SK-N-SH (cell line): ENCODE data around the gene TSPO2. TPM values are rescaled to one million over a fixed set of nuclear protein-coding genes. Genes with fewer than 3 reads are reported as not detected.

Experiments
- CTCF ChIA-PET: fragments of 300-600, 350-600 bp; formaldehyde crosslinking; extraction: SDS; loops from one replicate; lab custom pipeline; 2021; lab: Yijun Ruan, JAX
- POLR2A ChIA-PET: fragments of 350-600 bp; sonication (Branson Sonifier 250); formaldehyde crosslinking; extraction: SDS; loops from one replicate; lab custom pipeline; 2020; ENCODE audit warnings: antibody characterized with exemption, inconsistent platforms; lab: Yijun Ruan, JAX
- DNase-seq: peaks from one replicate; pipeline ENCODE4 v3.0.0; 2012
- H2AFZ ChIP-seq: fragments of 200-600 bp; sonication (generic); 2 replicates; pipeline ENCODE4 v1.8.1; 2016; ENCODE audit warnings: antibody characterized with exemption, mild to moderate bottlenecking, low read depth
- H3F3A ChIP-seq: fragments of 200-600 bp; sonication (generic); replicated peaks from 2 replicates; pipeline ENCODE3; 2016; ENCODE audit warnings: antibody characterized with exemption, mild to moderate bottlenecking; ENCODE audit not compliant: insufficient read depth
- H3K27ac ChIP-seq, 2 experiments: fragments of 200-500 bp in 1 of 2; fragments of 200-600 bp in 1 of 2; sonication (Bioruptor generic) in 1 of 2; sonication (generic), shearing (Covaris generic) in 1 of 2; 2 replicates each; pipeline versions ENCODE4 v1.5.1 to v1.6.1; 2014 to 2016; ENCODE audit warnings: low read depth in 2 of 2, inconsistent platforms in 1 of 2, low read length in 1 of 2, mild to moderate bottlenecking in 1 of 2, mixed read lengths in 1 of 2
- H3K27me3 ChIP-seq: fragments of 200-600 bp; sonication (generic), shearing (Covaris generic); 2 replicates; pipeline ENCODE4 v1.6.1; 2016; ENCODE audit warnings: mixed run types; ENCODE audit not compliant: insufficient read depth
- H3K36me3 ChIP-seq, 2 experiments: fragments of 200-500 bp in 1 of 2; fragments of 200-600 bp in 1 of 2; sonication (Bioruptor generic) in 1 of 2; sonication (generic) in 1 of 2; replicated peaks in 1 of 2; 2 replicates each; pipeline versions ENCODE3 to v1.5.1; 2014 to 2016; ENCODE audit warnings: low read length in 1 of 2, mild to moderate bottlenecking in 1 of 2; ENCODE audit not compliant: insufficient read depth in 2 of 2, control insufficient read depth in 1 of 2
- H3K4me1 ChIP-seq, 2 experiments: fragments of 200-500 bp in 1 of 2; fragments of 200-600 bp in 1 of 2; sonication (Bioruptor generic) in 1 of 2; sonication (generic), shearing (Covaris generic) in 1 of 2; 2 replicates each; pipeline versions ENCODE4 v1.5.1 to v1.6.1; 2014 to 2016; ENCODE audit warnings: low read depth in 1 of 2, low read length in 1 of 2, mixed run types in 1 of 2; ENCODE audit not compliant: insufficient read depth in 2 of 2, control insufficient read depth in 1 of 2
- H3K4me2 ChIP-seq: fragments of 200-600 bp; sonication (generic), shearing (Covaris generic); 2 replicates; pipeline ENCODE4 v1.6.1; 2017; ENCODE audit warnings: mixed run types
- H3K4me3 ChIP-seq, 2 experiments: fragments of 200-500 bp in 1 of 2; fragments of 200-600 bp in 1 of 2; sonication (Bioruptor generic) in 1 of 2; sonication (generic), shearing (Covaris generic) in 1 of 2; 2 replicates each; pipeline versions ENCODE4 v1.5.1 to v1.8.1; 2014 to 2016; ENCODE audit warnings: low read depth in 2 of 2, inconsistent platforms in 1 of 2, low read length in 1 of 2, mild to moderate bottlenecking in 1 of 2, mixed read lengths in 1 of 2, moderate library complexity in 1 of 2
- H3K79me2 ChIP-seq: fragments of 200-600 bp; sonication (generic); 2 replicates; pipeline ENCODE4 v1.8.1; 2017; ENCODE audit warnings: mild to moderate bottlenecking; ENCODE audit not compliant: insufficient read depth
- H3K9ac ChIP-seq: fragments of 200-600 bp; sonication (generic); 2 replicates; pipeline ENCODE4 v1.6.1; 2017; ENCODE audit warnings: mixed run types
- H3K9me2 ChIP-seq: fragments of 200-600 bp; sonication (generic); 2 replicates; pipeline ENCODE4 v1.6.1; 2017; ENCODE audit warnings: mixed run types
- H3K9me3 ChIP-seq: fragments of 200-600 bp; sonication (generic); 2 replicates; pipeline ENCODE4 v1.6.1; 2017; ENCODE audit warnings: mixed run types, mild to moderate bottlenecking, moderate library complexity
- H4K20me1 ChIP-seq: fragments of 200-600 bp; sonication (generic); 2 replicates; pipeline ENCODE4 v1.6.1; 2017; ENCODE audit warnings: mild to moderate bottlenecking, mixed run types; ENCODE audit not compliant: insufficient read depth
- CHD2 ChIP-seq: fragments of 150-350 bp; IDR thresholded peaks from 2 replicates; pipeline ENCODE4 v1.6.1; 2018; ENCODE audit warnings: low read length; ENCODE audit not compliant: partially characterized antibody
- FOSL2 ChIP-seq: IDR thresholded peaks from 2 replicates; pipeline ENCODE4 v1.4.0; 2012; ENCODE audit warnings: low read depth, mild to moderate bottlenecking, moderate library complexity, borderline replicate concordance
- FOXJ3 ChIP-seq: sonication (generic); formaldehyde crosslinking; IDR thresholded peaks from 2 replicates; pipeline ENCODE4 v1.5.1; 2020; ENCODE audit warnings: mild to moderate bottlenecking, missing genetic modification reagents
- GABPA ChIP-seq: IDR thresholded peaks from 2 replicates; pipeline ENCODE4 v1.4.0; 2012; ENCODE audit warnings: low read depth, mild to moderate bottlenecking
- GATA2 ChIP-seq: sonication (generic); formaldehyde crosslinking; IDR thresholded peaks from 2 replicates; pipeline ENCODE4 v1.5.0; 2020; ENCODE audit warnings: mild to moderate bottlenecking, missing genetic modification reagents
- MXI1 ChIP-seq: IDR thresholded peaks from 2 replicates; pipeline ENCODE4 v1.6.1; 2012; ENCODE audit warnings: mild to moderate bottlenecking, low read depth, low read length, improper control_type of control experiment
- NFIC ChIP-seq: IDR thresholded peaks from 2 replicates; pipeline ENCODE4 v1.4.0; 2012; ENCODE audit warnings: borderline replicate concordance
- RAD21 ChIP-seq: IDR thresholded peaks from 2 replicates; pipeline ENCODE4 v1.6.1; 2012; ENCODE audit warnings: mild to moderate bottlenecking, low read length
- RCOR1 ChIP-seq: fragments of 150-350 bp; IDR thresholded peaks from 2 replicates; pipeline ENCODE4 v1.6.1; 2017; ENCODE audit warnings: antibody characterized with exemption, low read length
- SMC3 ChIP-seq: IDR thresholded peaks from 2 replicates; pipeline ENCODE4 v1.6.1; 2012; ENCODE audit warnings: low read depth, low read length, improper control_type of control experiment
- TAF1 ChIP-seq: IDR thresholded peaks from 2 replicates; pipeline ENCODE4 v1.6.1; 2012; ENCODE audit warnings: low read depth, mild to moderate bottlenecking, low read length, moderate library complexity, borderline replicate concordance
- TCF12 ChIP-seq: IDR thresholded peaks from 2 replicates; pipeline ENCODE4 v1.4.0; 2012
- YY1 ChIP-seq: IDR thresholded peaks from 2 replicates; pipeline ENCODE4 v1.4.0; 2012; ENCODE audit warnings: low read depth, mild to moderate bottlenecking
- WGBS: methylation state at CpG from one replicate; pipeline ENCODE4 v1.1.6; 2017; ENCODE audit warnings: low lambda C conversion rate; 5-methylcytosine and 5-hydroxymethylcytosine counted together
- polyA plus RNA-seq, 3 experiments: library from polyadenylated mRNA; depleted of rRNA; stranded (reverse); fragments of >200 nt; gene quantifications; 2 replicates each; pipeline ENCODE4 v1.2.3, GENCODE V29; 2012
- TF ChIP-seq, protein P1 (sequence below): IDR thresholded peaks from 2 replicates; pipeline ENCODE4 v1.4.0; 2012; ENCODE audit warnings: low read depth
- TF ChIP-seq, protein P2 (sequence below): fragments of 150-350 bp; IDR thresholded peaks from 2 replicates; pipeline ENCODE4 v1.6.1; 2017; ENCODE audit warnings: antibody characterized with exemption, low read length, low read depth, borderline replicate concordance
- TF ChIP-seq, protein P3 (sequence below): fragments of 150-350 bp; IDR thresholded peaks from 2 replicates; pipeline ENCODE4 v1.6.1; 2016; ENCODE audit warnings: mild to moderate bottlenecking, low read depth, low read length
- TF ChIP-seq, protein P4 (sequence below): IDR thresholded peaks from 2 replicates; pipeline ENCODE4 v1.6.1; 2012; ENCODE audit warnings: mild to moderate bottlenecking, low read depth, low read length, moderate library complexity

TSPO2 gene
- polyA plus RNA-seq, 1 of the 3 experiments (the other 2 are of a cell fraction) = not detected

DNA sequence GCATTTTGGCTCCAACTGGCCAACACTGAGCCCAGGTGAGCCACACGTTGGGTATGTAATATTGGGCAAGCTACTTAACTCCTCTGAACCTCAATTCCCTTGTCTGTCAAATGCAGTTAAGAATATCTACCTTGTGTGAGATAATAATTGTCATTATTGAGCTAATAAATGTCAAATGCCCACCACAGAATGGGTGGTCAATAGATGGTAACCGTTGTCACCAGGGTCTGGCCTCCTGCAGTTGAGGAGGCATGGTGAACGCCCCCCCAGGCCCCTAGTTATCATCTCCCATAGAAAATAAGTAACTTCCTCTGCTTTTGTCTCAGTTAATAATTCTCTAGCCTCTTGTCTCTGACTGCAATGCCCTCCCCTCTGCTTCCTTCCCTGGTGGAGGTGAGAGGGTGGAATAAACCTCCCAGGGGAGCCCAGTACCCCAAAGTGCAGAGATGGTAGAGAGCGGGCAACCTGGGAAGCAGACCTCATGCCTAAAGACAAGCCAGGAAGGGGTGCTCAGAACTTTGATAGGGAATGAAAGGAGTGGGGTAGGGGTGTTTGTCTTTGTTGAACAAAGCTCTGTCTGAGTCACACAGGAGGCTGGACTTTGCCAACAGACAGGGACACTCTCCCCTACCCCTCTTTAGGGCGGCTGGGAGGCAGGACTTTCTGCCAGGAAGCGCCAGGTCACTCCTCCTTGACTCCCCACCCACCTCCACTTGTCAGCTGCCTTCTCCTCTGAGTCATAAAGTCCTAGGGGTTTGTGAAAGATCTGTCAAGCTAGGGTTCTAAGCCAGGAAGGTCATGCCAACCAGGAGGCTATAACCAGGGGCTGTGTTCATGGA lies 1.9 kb upstream of the TSPO2 start:
- Histone ChIP-seq H3K79me2 (no peaks in the 10 kb centered on the region), H3K4me2 (no peak overlapping the region), H3F3A (no peaks in the 10 kb centered on the region), H3K9ac (no peak overlapping the region), H3K9me2 (no peaks in the 10 kb centered on the region), H2AFZ (no peak overlapping the region), H3K4me1 (no peaks in the 10 kb centered on the region; a peak in 1 of 4 replicates), H3K4me3 (no peak overlapping the region), H3K27ac (no peak overlapping the region), H3K36me3 (no peaks in the 10 kb centered on the region), H3K9me3 (no peaks in the 10 kb centered on the region), H3K27me3 (no peaks in the 10 kb centered on the region), H4K20me1 (no peaks in the 10 kb centered on the region)
- 45% methylated on average over 6 of the region's 6 CpGs for WGBS
- CTCF ChIA-PET = interaction anchor here (1.3 to 4.2 kb wide), 7 partner anchors 12 to 1059 kb away, joined by 3 to 30 read pairs (median 4); partner anchors contain the start of gene APOBEC2
- no peak for DNase-seq
- POLR2A ChIA-PET = interaction anchor here (1.3 kb wide), 1 partner anchor 10 kb away, joined by 5 read pairs; no protein-coding TSS in a partner anchor
- TF ChIP-seq FOXJ3 (CRISPR knock-in tag) = no peak
- no peak for TF ChIP-seq GATA2 (CRISPR knock-in tag)
- TF ChIP-seq, protein P1, sequence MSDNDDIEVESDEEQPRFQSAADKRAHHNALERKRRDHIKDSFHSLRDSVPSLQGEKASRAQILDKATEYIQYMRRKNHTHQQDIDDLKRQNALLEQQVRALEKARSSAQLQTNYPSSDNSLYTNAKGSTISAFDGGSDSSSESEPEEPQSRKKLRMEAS = no peak
- TF ChIP-seq TCF12 = no peak
- no peak for TF ChIP-seq RAD21
- TF ChIP-seq, protein P2, sequence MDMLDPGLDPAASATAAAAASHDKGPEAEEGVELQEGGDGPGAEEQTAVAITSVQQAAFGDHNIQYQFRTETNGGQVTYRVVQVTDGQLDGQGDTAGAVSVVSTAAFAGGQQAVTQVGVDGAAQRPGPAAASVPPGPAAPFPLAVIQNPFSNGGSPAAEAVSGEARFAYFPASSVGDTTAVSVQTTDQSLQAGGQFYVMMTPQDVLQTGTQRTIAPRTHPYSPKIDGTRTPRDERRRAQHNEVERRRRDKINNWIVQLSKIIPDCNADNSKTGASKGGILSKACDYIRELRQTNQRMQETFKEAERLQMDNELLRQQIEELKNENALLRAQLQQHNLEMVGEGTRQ = no peak
- no peak for TF ChIP-seq CHD2
- TF ChIP-seq FOSL2 = no peak
- no peak for TF ChIP-seq RCOR1
- no peak for TF ChIP-seq MXI1
- TF ChIP-seq YY1 = no peak
- TF ChIP-seq, protein P3, sequence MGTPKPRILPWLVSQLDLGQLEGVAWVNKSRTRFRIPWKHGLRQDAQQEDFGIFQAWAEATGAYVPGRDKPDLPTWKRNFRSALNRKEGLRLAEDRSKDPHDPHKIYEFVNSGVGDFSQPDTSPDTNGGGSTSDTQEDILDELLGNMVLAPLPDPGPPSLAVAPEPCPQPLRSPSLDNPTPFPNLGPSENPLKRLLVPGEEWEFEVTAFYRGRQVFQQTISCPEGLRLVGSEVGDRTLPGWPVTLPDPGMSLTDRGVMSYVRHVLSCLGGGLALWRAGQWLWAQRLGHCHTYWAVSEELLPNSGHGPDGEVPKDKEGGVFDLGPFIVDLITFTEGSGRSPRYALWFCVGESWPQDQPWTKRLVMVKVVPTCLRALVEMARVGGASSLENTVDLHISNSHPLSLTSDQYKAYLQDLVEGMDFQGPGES = no peak

DNA sequence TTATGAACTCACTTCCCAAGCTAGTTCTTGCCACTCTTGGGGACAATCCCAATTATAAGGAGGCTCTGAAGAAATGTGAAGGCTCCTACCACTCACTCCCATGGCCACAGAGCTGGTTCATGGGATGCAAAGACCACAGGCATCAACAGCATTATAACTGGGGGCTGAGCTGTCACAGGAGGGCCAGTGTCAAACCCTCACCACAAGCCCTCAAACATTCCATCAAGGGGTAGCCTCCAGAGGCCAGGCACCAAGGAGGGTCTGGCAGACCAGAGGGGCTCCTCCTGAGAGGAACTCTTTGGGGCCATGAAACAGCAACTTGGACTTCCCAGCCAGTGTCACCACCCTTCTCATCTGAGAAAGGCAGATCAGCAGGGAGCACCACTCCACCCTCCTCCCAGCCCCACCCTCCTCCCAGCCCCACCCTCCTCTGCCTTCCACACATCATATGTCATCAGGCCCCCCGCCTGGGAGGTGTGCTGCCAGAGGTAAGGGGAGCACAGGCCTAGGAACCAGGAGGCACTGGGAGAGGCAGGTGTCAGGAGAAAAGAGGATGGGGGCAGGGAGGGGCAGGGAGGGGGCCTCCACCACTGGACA lies 1.2 kb upstream of the TSPO2 start:
- Histone ChIP-seq H4K20me1 (no peaks in the 10 kb centered on the region), H3K36me3 (no peaks in the 10 kb centered on the region), H2AFZ (no peak overlapping the region), H3F3A (no peaks in the 10 kb centered on the region), H3K9me3 (no peaks in the 10 kb centered on the region), H3K27ac (no peak overlapping the region), H3K4me2 (no peak overlapping the region), H3K9me2 (no peaks in the 10 kb centered on the region), H3K79me2 (no peaks in the 10 kb centered on the region), H3K27me3 (no peaks in the 10 kb centered on the region), H3K4me1 (no peaks in the 10 kb centered on the region; a peak in 1 of 4 replicates), H3K9ac (no peak overlapping the region), H3K4me3 (no peak overlapping the region)
- WGBS = 88% methylated on average over 1 of the region's 1 CpG
- ChIA-PET CTCF (interaction anchor here (1.4 to 4.2 kb wide), 3 partner anchors 12 to 1060 kb away, joined by 3 to 30 read pairs (median 7); no protein-coding TSS in a partner anchor), POLR2A (no interaction called here)
- no peak for DNase-seq
- TF ChIP-seq GABPA (no peak), RCOR1 (no peak), MXI1 (no peak), TAF1 (no peak), NFIC (no peak), SMC3 (no peak)
- TF ChIP-seq, protein P4, sequence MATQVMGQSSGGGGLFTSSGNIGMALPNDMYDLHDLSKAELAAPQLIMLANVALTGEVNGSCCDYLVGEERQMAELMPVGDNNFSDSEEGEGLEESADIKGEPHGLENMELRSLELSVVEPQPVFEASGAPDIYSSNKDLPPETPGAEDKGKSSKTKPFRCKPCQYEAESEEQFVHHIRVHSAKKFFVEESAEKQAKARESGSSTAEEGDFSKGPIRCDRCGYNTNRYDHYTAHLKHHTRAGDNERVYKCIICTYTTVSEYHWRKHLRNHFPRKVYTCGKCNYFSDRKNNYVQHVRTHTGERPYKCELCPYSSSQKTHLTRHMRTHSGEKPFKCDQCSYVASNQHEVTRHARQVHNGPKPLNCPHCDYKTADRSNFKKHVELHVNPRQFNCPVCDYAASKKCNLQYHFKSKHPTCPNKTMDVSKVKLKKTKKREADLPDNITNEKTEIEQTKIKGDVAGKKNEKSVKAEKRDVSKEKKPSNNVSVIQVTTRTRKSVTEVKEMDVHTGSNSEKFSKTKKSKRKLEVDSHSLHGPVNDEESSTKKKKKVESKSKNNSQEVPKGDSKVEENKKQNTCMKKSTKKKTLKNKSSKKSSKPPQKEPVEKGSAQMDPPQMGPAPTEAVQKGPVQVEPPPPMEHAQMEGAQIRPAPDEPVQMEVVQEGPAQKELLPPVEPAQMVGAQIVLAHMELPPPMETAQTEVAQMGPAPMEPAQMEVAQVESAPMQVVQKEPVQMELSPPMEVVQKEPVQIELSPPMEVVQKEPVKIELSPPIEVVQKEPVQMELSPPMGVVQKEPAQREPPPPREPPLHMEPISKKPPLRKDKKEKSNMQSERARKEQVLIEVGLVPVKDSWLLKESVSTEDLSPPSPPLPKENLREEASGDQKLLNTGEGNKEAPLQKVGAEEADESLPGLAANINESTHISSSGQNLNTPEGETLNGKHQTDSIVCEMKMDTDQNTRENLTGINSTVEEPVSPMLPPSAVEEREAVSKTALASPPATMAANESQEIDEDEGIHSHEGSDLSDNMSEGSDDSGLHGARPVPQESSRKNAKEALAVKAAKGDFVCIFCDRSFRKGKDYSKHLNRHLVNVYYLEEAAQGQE = no peak
- TF ChIP-seq, protein P2 = no peak
- TF ChIP-seq, protein P3 = no peak
